AG09309 (cell line): ENCODE measurements around the gene FBN1.

ENCODE experiments used
- DNase-seq: peaks from one replicate; pipeline ENCODE4 v3.0.0-alpha.2; 2010; ENCODE audit warnings: low read depth
- H3K4me3 ChIP-seq: 2 replicates; pipeline ENCODE4 v1.5.1; 2011; ENCODE audit warnings: mild to moderate bottlenecking, low read depth, low read length, moderate library complexity; ENCODE audit not compliant: control insufficient read depth
- TF ChIP-seq, protein P1 (sequence below): IDR thresholded peaks from 2 replicates; pipeline ENCODE4 v1.5.1; 2011; ENCODE audit warnings: mild to moderate bottlenecking, low read depth, low read length, inconsistent platforms; ENCODE audit not compliant: insufficient read depth, control insufficient read depth; ENCODE audit errors: missing control alignments

FBN1 gene

DNA sequence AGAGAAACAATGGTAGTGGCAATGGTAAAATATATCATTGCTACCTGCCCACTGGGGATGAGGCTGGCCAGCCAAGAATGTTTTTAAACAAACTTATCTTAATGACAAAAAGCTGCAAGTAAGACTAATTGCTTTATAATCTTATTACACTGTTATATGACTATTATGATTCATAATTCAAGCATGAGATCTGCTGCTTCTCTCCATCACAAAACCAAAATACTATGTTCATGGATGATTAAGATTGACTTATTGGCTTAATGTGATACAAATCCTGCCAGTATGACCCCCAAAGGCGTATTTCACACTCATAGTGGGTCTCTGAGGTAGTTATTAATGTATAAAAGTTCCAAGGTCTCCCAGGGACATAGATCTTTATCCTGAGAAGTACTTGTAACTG is 52.6 kb downstream of the FBN1 start:
- H3K4me3 ChIP-seq, result no peak overlapping the region
- no peak for DNase-seq
- TF ChIP-seq, protein P1, sequence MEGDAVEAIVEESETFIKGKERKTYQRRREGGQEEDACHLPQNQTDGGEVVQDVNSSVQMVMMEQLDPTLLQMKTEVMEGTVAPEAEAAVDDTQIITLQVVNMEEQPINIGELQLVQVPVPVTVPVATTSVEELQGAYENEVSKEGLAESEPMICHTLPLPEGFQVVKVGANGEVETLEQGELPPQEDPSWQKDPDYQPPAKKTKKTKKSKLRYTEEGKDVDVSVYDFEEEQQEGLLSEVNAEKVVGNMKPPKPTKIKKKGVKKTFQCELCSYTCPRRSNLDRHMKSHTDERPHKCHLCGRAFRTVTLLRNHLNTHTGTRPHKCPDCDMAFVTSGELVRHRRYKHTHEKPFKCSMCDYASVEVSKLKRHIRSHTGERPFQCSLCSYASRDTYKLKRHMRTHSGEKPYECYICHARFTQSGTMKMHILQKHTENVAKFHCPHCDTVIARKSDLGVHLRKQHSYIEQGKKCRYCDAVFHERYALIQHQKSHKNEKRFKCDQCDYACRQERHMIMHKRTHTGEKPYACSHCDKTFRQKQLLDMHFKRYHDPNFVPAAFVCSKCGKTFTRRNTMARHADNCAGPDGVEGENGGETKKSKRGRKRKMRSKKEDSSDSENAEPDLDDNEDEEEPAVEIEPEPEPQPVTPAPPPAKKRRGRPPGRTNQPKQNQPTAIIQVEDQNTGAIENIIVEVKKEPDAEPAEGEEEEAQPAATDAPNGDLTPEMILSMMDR, result no peak

DNA sequence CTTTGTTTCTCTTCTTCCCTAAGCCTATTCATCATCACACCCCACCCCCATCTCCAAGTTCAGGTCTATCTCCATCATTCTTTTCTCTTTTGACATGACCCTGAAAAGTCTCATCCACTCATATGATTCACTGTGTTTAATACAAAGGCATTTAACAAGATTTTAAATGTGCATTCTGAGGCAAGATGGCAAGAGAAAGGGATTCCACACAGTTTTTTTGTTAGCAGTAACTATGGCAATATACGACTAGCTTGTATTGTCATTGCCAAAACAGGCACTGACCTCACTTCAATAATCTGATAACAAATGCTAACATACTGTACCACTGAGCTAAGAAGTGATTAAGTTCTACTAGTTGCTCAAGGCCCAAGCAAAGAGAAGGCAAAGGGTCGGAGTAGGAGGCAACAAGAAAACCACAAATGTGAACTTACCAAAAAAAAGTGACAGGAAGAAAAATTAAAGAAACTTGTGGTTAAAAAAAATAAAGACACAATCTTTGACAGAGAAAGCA is 53.2 kb downstream of the FBN1 start:
- TF ChIP-seq, protein P1, result no peak
- peak; percentile 98 for DNase-seq
- H3K4me3 ChIP-seq, result no peak overlapping the region

DNA sequence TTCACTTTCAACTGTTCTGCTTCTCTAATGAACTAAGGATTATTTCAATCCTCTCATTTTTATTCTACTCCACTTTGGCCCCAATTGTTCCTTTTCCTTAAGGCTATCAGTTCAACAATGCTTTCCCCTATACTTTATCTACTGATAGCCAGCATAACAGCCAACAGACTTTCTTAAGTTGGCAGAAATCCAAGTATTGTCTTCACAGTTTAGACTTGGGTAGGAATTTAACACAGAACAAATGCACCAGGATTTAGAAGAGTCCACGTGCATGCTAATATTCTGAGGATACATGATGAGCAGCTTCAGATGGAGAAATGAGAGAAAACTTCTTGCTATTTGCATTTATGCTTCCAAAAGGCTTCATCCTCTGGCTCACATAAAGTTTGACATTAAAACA is 54.8 kb downstream of the FBN1 start:
- no peak overlapping the region for H3K4me3 ChIP-seq
- no peak for DNase-seq
- TF ChIP-seq, protein P1, result no peak

DNA sequence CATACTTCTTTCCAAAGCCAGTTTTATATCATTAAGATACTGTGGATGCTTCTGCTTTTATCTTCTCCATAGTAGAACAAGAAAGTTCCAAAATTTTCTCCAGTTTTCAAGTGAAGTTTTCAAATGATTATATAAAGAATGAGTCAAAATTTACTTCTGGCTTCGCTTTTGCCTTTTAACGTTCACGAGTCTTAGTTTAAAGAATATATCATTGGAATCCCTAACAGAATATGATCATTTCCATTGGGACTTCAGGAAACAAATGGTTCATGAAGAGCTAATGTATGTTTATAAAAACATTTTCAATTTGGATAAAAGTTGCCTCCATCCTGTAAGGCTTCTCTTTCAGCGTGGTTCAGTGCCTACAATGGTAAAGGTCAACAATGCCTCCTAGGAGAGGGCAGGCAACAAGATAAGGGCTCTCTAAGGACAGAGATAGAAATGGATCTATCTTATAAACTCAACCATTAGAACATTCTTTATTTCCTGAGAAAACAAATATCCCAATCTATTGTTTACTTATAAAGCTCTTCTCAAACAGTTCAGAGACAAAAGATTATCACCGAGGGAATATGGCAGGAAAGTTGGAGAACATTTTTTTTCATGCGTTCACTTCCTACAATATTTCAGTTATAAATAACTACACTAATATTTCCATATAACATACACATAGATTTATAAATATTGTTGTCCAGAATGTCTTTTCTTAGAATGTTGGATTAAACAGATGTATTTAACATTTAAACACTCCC is 60.5 kb downstream of the FBN1 start:
- TF ChIP-seq, protein P1, result no peak
- no peak overlapping the region for H3K4me3 ChIP-seq
- no peak for DNase-seq

DNA sequence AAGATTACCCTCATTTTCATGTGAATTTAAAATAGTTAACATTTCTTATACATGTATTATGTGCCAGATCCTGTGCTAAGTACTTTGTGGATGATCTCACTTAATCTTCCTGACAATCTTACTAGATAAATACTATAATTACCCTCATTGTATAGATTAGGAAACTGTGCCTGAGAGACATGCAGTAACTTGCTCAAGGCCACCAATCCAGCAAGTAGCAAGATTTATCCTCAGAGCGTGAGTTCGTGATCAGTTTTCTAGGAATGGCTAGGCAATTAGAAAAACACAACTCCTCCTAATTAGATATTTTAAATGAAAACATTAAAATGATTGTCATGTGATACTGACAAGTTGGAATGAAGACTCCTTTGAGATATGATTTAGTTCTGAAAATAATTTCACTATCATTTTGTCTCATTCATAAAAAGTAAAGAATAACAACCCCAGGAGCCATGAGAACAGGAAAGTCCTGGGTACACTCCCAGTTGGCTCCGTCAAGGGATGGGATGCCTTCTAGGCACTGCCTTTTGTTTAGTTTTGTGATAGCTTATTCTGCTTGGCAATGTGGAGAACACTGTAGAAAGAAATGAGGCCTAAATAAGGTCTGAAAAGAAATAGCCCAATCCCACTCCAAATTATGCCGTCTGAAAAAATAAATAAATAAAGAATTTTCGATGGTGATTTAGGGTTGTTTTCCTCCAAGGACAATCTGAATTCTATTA is 61.3 kb downstream of the FBN1 start:
- no peak overlapping the region for H3K4me3 ChIP-seq
- DNase-seq, result no peak

DNA sequence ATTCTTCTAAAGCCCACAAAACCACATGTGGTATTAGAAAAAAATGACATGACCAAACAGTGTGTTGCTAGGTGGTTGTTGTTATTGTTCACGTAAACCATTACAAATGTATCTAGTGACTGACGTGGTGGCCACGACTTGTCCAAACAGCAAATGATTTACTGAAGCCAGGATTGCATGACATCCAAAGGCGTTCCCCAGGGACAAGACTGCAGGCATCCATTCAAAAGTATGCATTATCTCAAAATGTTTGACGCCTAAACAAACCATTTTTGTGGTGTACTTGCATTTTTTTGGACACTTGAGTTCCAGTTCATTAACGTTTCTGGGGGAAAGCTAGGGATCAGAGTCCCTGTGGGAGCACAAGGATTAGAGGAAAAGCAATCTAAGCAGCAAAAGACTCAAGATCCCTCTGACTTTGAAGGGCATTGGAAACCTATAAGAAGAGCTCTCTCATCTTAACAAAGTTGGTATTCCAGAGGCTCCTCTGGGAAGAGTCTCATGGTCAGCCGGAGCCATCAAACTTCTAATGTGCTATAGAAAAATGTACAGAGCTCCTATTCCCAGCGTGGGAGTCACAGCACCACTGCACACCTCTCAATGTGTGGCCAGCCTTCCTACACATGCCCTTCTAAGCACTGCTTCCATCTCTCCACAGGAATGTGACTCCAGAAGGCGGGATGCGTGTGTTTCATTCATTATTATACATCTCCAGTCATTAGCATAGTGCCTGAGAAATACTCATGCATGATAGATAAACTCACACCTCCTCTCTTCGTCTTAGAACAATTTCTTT is 62.9 kb downstream of the FBN1 start:
- H3K4me3 ChIP-seq, result no peak overlapping the region
- TF ChIP-seq, protein P1, result no peak
- peak; percentile 78 for DNase-seq

More for the DNA sequence above, 61.3 kb downstream of the FBN1 start:
- TF ChIP-seq, protein P1, result no peak
